Panc1 (cell line): ENCODE measurements around the gene TMEM62. TPM values are rescaled to one million over a fixed set of nuclear protein-coding genes. Genes with fewer than 3 reads are reported as not detected.
"Not testable (repeated sequence)": the region's sequence is repeated elsewhere in the genome, so short reads cannot be mapped to it uniquely, and the experiment has no call there.

Experiments
- ATAC-seq: fragments of 200-7000 bp; cut with Tn5 transposase; 2 replicates; pipeline ENCODE4 v1.9.1; 2020; ENCODE audit warnings: mild to moderate bottlenecking, moderate library complexity
- BruUV-seq: library from RNA; stranded (reverse); fragments of 400-500 nt; replicated peaks from 2 replicates; lab custom pipeline; 2021; lab: Mats Ljungman, UMichigan
- CTCF ChIA-PET: fragments of 300-600 bp; sonication (Branson Sonifier 250); formaldehyde crosslinking; loops from one replicate; lab custom pipeline; 2022; ENCODE audit warnings: antibody characterized with exemption; lab: Charles Lee
- POLR2A ChIA-PET: fragments of 300-600 bp; sonication (Branson Sonifier 250); formaldehyde crosslinking; loops from one replicate; lab custom pipeline; 2022; ENCODE audit warnings: antibody characterized with exemption; lab: Charles Lee
- DNase-seq: peaks from one replicate; pipeline ENCODE4 v3.0.0-alpha.2; 2010; ENCODE audit warnings: low read depth, low spot score
- H3K27ac ChIP-seq: 2 replicates; pipeline ENCODE4 v1.5.1; 2011; ENCODE audit warnings: mild to moderate bottlenecking, low read length, inconsistent platforms
- H3K27me3 ChIP-seq: fragments of 200-500 bp; sonication (Bioruptor generic); 2 replicates; pipeline ENCODE4 v1.6.0; 2014; ENCODE audit warnings: low read length, inconsistent platforms; ENCODE audit not compliant: control insufficient read depth, insufficient read depth
- H3K36me3 ChIP-seq: fragments of 200-500 bp; sonication (Bioruptor generic); 2 replicates; pipeline ENCODE4 v1.5.1; 2014; ENCODE audit warnings: inconsistent platforms, mild to moderate bottlenecking, low read length, moderate library complexity; ENCODE audit not compliant: control insufficient read depth, insufficient read depth
- H3K4me1 ChIP-seq: 2 replicates; pipeline ENCODE4 v1.5.1; 2011; ENCODE audit warnings: inconsistent platforms, mild to moderate bottlenecking, low read length, moderate library complexity; ENCODE audit not compliant: control insufficient read depth, insufficient read depth
- H3K4me3 ChIP-seq, 2 experiments: 2 replicates each; pipeline ENCODE4 v1.5.1; 2011 to 2012; ENCODE audit warnings: low read depth in 2 of 2, low read length in 2 of 2, mild to moderate bottlenecking in 2 of 2, inconsistent platforms in 1 of 2, moderate library complexity in 1 of 2
- H3K9me3 ChIP-seq: fragments of 200-500 bp; sonication (Bioruptor generic); 2 replicates; pipeline ENCODE4 v1.5.1; 2014; ENCODE audit warnings: low read depth, mild to moderate bottlenecking, inconsistent platforms, low read length, moderate library complexity; ENCODE audit not compliant: control insufficient read depth, insufficient read depth
- CTCF ChIP-seq: fragments of 450-650 bp; IDR thresholded peaks from 2 replicates; pipeline ENCODE4 v1.5.1; 2017; ENCODE audit warnings: mild to moderate bottlenecking
- POLR2AphosphoS5 ChIP-seq: IDR thresholded peaks from 2 replicates; pipeline ENCODE4 v1.6.1; 2012; ENCODE audit warnings: mild to moderate bottlenecking, low read depth, low read length, moderate library complexity
- REST ChIP-seq, 2 experiments: IDR thresholded peaks; 2 replicates each; pipeline ENCODE4 v1.6.1; 2011 to 2012; ENCODE audit warnings: low read depth in 2 of 2, control low read depth in 1 of 2, low read length in 1 of 2, mild to moderate bottlenecking in 1 of 2, moderate library complexity in 1 of 2; ENCODE audit not compliant: insufficient read depth in 1 of 2
- SIN3A ChIP-seq: IDR thresholded peaks from 2 replicates; pipeline ENCODE4 v1.6.1; 2012; ENCODE audit warnings: low read depth, mild to moderate bottlenecking, low read length, moderate library complexity, borderline replicate concordance; ENCODE audit not compliant: insufficient read depth
- TCF7L2 ChIP-seq: IDR thresholded peaks from 2 replicates; pipeline ENCODE4 v1.6.1; 2011; ENCODE audit warnings: mild to moderate bottlenecking, low read depth, low read length, inconsistent platforms
- in situ Hi-C: cut with HindIII; loops from 2 replicates; pipeline ENCODE4 v1.10.0; 2016; ENCODE audit warnings: low sequenced_read_pairs, low pct_unique_long_range_greater_than_20kb
- intact Hi-C: fragments of 100-400 bp; cut with micrococcal nuclease; formaldehyde crosslinking; loops from one replicate; pipeline ENCODE4 v1.10.0; 2022; ENCODE audit not compliant: unreplicated experiment
- total RNA-seq: library from RNA; stranded (reverse); gene quantifications from one replicate; pipeline ENCODE4 v1.2.1, GENCODE V29; 2021; ENCODE audit not compliant: unreplicated experiment

Gene TMEM62
- total RNA-seq, 1 experiment from 2014 or later, result 20.4 TPM

GRCh38 chr15:43168192-43169107 lies 35.1 kb downstream of the TMEM62 start:
- Histone ChIP-seq H3K36me3 (no peaks in the 10 kb centered on the region), H3K4me3 (0 out of 4 replicates have a peak overlapping the region, but pooled peaks of 1 of the 2 experiments have one; percentile 9), H3K27me3 (no peaks in the 10 kb centered on the region), H3K4me1 (peaks cover 25% of the 10 kb centered on the region), H3K9me3 (no peaks in the 10 kb centered on the region), H3K27ac (peak overlapping the region; percentile 86)
- TF ChIP-seq POLR2AphosphoS5 (0 out of 2 replicates have a peak, but pooled peaks have one; percentile 58), TCF7L2 (peak; percentile 85), SIN3A (no peak), REST (IDR thresholded peaks at IDR 0.05; ENCODE audit: insufficient read depth in 1 of 2, low read depth in 2 of 2, low read length in 1 of 2) (no peak), CTCF (no peak)
- DNase-seq (no peak), ATAC-seq (peak; percentile 93)
- in situ Hi-C loops (no loop called here), intact Hi-C loops (no loop called here)
- ChIA-PET POLR2A (no interaction called here), CTCF (interaction anchor here (0.6 kb wide), 1 partner anchor 1130 kb away, joined by 7 read pairs; no protein-coding TSS in a partner anchor)
- no TSS peak for BruUV-seq

GRCh38 chr15:43169888-43170287 lies 36.5 kb downstream of the TMEM62 start:
- DNase-seq (no peak), ATAC-seq (peak; percentile 68; the same call in 1 of the 2 replicates)
- ChIA-PET POLR2A (no interaction called here), CTCF (no interaction called here)
- H3K4me1 ChIP-seq, result peaks cover 25% of the 10 kb centered on the region
- no peaks in the 10 kb centered on the region for H3K9me3 ChIP-seq
- H3K27ac ChIP-seq, result peak overlapping the region; percentile 86
- H3K36me3 ChIP-seq, result no peaks in the 10 kb centered on the region
- in situ Hi-C loops, result no loop called here
- H3K4me3 ChIP-seq, result no peak overlapping the region
- intact Hi-C loops, result no loop called here
- no TSS peak for BruUV-seq
- no peaks in the 10 kb centered on the region for H3K27me3 ChIP-seq
- TF ChIP-seq SIN3A (no peak), POLR2AphosphoS5 (no peak), CTCF (no peak), TCF7L2 (0 out of 2 replicates have a peak, but pooled peaks have one; percentile 48)

- H3K9me3 ChIP-seq, H3K4me3 ChIP-seq, DNase-seq, in situ Hi-C loops, H3K27ac ChIP-seq, BruUV-seq, POLR2A ChIA-PET, H3K27me3 ChIP-seq, ATAC-seq, intact Hi-C loops, H3K36me3 ChIP-seq, H3K4me1 ChIP-seq, CTCF ChIA-PET: not testable (repeated sequence)
Measured at GRCh38 chr15:43175656-43176309, 42.4 kb downstream of the TMEM62 start.

- BruUV-seq, result TSS peak; percentile 52
- H3K9me3 ChIP-seq, in situ Hi-C loops, DNase-seq, H3K4me1 ChIP-seq, POLR2A ChIA-PET, H3K27ac ChIP-seq, ATAC-seq, H3K27me3 ChIP-seq, H3K36me3 ChIP-seq, intact Hi-C loops, H3K4me3 ChIP-seq, CTCF ChIA-PET: not testable (repeated sequence)
Measured at GRCh38 chr15:43177147-43177546, 43.8 kb downstream of the TMEM62 start.
